ENCODE data around the gene CPNE1.

CPNE1 gene

GRCh38 chr20:35619196-35620095, 45.3 kb downstream of the CPNE1 start:
- DNase-seq, result peak in 12 of 14 donors; percentile 4 to 47 (median 30)

GRCh38 chr20:35618263-35619131, 46.2 kb downstream of the CPNE1 start:
- peak in 3 of 14 donors; percentile 9 to 33 (median 30) for DNase-seq

- peak in 7 of 14 donors; percentile 5 to 41 (median 19) for DNase-seq
These were observed 47.1 kb downstream of the CPNE1 start for GRCh38 chr20:35617397-35618262.

GRCh38 chr20:35616465-35617396, 48.0 kb downstream of the CPNE1 start:
- peak in 11 of 14 donors; percentile 3 to 91 (median 24) for DNase-seq

- DNase-seq, result peak; percentile 22 to 94 (median 90)
These were observed 48.8 kb downstream of the CPNE1 start, which contains the start of gene SPAG4 for GRCh38 chr20:35615667-35616464. Gene SPAG4, plus strand, starts transcription at chr20:35615829. Its CDS starts 175 bp downstream, at chr20:35616004.

GRCh38 chr20:35611482-35611881, 53.2 kb downstream of the CPNE1 start:
- no peak for DNase-seq

- DNase-seq, result no peak
These were observed 53.8 kb downstream of the CPNE1 start for GRCh38 chr20:35610833-35611427.

- DNase-seq, result no peak
These were observed 57.5 kb downstream of the CPNE1 start for GRCh38 chr20:35607003-35607735.

GRCh38 chr20:35606127-35606526, 58.6 kb downstream of the CPNE1 start:
- DNase-seq, result no peak

- DNase-seq, result no peak
These were observed 60.3 kb downstream of the CPNE1 start for GRCh38 chr20:35604449-35604747.

- no peak for DNase-seq
These were observed 60.8 kb downstream of the CPNE1 start for GRCh38 chr20:35603695-35604448.

GRCh38 chr20:35602851-35603495, 61.7 kb downstream of the CPNE1 start:
- DNase-seq, result no peak

GRCh38 chr20:35601990-35602389, 62.7 kb downstream of the CPNE1 start:
- DNase-seq, result no peak

GRCh38 chr20:35600993-35601973, 63.4 kb downstream of the CPNE1 start:
- DNase-seq, result peak in 6 of 14 donors; percentile 3 to 27 (median 8)

- no peak for DNase-seq
These were observed 64.3 kb downstream of the CPNE1 start for GRCh38 chr20:35600176-35600992.

- DNase-seq, result no peak
These were observed 65.0 kb downstream of the CPNE1 start for GRCh38 chr20:35599776-35600120.
